Cardiac septum (tissue), 1 donor: ENCODE results near the gene VDAC1. TPM values are rescaled to one million over a fixed set of nuclear protein-coding genes. Genes with fewer than 3 reads are reported as not detected.

Experiments
- DNase-seq: peaks from one replicate; pipeline ENCODE4 v3.0.0-alpha.2; 2020; ENCODE audit warnings: low spot score
- intact Hi-C: fragments of 100-400 bp; cut with DNase I; formaldehyde crosslinking; loops from one replicate; pipeline ENCODE4 v1.14.0; 2022
- total RNA-seq: library from RNA; stranded (reverse); fragmentation: NEBNext Ultra II Directional; extraction: Animal tissue kit (Norgen Biotek cat#: 25700); gene quantifications from one replicate; pipeline ENCODE4 v1.2.1, GENCODE V29; 2021
- donor health status: DM: no; HTN: no; CAD: no.

The VDAC1 gene
- total RNA-seq, 1 donor from 2014 or later: 429 TPM

DNA sequence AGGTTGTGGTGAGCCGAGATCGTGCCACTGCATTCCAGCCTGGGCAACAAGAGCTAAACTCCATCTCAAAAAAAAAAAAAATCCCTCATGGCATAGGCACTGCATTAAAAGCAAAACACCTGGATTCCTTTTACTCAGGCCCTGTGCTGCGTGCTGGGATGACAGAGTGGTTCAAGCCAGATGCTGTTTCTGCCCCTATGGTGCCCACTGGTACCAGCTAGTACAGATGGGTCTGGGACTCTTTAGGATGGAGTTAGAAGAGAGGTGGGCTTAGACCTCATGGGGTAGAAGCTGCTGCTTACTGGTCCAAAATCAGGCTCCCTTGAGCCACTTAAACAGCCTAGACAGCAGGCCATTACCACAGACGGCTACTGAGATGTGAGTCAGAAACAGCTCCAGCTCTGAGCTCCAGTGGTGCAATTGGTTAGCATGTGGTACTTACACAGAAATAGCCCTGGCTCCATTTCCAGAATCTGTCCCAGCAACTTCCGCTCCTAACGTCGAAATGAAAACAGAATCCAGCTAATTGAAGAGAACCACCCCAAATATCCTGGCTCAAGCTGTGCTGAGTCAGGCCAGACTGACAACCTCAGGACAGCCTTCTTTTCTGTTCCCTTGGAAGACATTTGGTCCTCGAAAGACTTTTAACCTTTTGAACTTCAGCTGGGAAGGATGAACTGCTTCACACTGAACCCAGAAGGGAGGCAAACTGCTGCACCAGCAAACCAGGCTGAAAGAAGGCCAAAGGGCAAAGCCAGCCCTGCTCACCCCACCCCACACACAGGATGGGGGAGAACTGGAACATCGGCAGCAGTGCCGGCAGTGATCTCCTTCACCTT is 51.8 kb downstream of the VDAC1 start:
- intact Hi-C loops: loop anchor here (1.0 to 5.0 kb wide), 2 partner anchors 15 to 49 kb away; partner anchors contain the start of genes C5orf15 and VDAC1
- peak; percentile 79 for DNase-seq

- intact Hi-C loops: loop anchor here (5.0 kb wide), 1 partner anchor 51 kb away; the partner anchor contains the start of gene VDAC1
Observed at GRCh38 chr5:133950821-133951612, 53.8 kb downstream of the VDAC1 start.

DNA sequence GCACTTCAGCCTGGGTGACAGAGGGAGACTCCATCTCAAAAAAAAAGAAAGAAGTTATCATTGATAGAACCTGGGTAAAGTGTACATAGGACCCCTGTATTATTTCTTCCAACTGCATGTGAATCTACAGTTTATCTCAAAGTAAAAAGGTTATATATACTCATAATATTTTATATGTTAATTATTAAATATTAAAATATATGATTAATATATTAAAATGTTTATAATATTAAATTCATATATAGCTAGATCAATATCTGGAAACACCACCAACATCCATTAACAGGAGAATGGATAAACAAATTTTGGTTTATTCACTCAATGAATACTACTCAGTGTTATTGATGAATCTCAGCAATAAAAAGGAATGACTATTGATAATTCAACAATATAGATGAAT is 56.1 kb downstream of the VDAC1 start:
- intact Hi-C loops: no loop called here

More at GRCh38 chr5:133950821-133951612, 53.8 kb downstream of the VDAC1 start:
- no peak for DNase-seq

DNA sequence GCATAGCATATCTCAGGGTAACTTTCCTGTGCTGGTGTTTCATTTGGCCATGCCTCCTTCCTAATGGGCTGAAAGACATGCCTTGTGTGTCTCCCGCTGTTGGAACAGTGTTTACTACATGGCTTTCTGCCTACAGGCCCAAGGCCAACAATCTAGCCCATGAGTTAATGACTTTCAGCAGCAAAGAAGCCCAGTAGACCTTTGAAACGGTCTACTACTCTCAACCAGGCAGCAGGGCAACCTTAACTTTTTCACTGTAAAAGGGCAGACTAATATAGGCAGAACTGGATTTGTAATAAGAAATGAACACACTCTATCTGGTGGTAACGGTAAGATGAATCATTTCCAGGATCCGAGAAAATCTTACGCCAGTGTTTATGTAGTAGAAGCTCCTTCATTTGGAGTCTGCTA is 57.3 kb downstream of the VDAC1 start:
- intact Hi-C loops: no loop called here
- DNase-seq: peak; percentile 6

More for the DNA sequence above, 56.1 kb downstream of the VDAC1 start:
- DNase-seq: no peak

- peak; percentile 24 for DNase-seq
- intact Hi-C loops: no loop called here
Observed at GRCh38 chr5:133945568-133945967, 59.2 kb downstream of the VDAC1 start.

DNA sequence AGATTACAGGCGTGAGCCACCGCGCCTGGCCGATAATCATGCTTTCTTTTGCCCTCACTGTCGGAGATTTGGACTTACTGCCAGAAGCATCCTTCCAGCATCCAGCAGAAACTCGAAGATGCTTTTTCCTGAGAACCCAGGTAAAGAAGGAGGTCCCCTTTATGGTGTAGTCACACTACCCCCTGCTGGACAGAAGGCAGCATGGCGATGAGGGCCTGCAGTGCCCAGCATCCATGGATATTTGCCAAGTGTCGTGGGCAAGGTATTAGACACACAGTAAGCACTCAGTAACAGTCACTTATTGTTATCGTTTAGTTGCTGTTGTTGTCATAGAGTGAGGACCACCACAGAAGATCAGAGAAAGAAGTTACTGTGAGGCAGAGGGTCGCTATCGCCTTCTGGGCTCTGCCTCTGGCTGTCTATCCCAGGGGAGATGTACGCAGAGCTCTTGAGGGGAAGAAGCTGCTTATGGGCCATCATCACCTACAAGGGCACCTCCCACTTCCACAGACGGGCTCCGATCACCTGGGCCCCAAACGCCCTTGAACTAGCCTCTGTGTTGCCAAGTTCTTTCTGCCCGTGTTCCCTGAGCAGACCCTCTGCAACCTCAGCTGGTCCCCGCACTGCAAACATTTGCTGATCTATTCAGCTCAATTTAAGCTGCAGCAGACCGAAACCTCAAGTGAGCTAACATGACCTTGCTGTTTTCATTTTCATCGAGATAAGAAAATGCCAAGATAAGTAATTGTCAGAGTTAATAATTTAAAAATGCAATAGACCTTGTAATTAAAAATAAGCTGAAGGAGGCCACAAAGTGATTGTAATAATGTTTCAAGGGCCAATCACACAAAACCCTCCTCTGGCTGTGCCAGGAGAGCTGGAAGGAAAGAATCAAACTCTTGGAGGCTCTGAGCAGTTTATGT is 60.3 kb downstream of the VDAC1 start:
- peak; percentile 74 for DNase-seq
- intact Hi-C loops: no loop called here

DNA sequence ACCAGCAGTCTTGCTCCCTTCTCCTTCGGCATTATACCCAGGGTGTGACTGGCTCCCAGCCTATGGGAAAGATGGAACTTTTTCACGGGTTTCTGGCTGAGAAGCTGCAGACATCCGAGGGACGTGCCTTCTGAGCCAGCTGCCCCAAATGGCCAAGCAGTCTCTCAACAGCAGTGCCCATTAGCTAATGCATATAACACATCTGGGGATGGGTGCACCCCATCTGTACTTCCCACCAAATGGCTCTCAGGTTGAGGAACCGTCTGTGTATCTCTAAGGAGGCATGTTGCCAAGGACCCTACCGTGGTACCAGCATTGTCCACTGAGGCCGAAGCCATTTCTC is 61.3 kb downstream of the VDAC1 start:
- intact Hi-C loops: loop anchor here (2.0 kb wide), 1 partner anchor 521 kb away; no protein-coding TSS in a partner anchor
- DNase-seq: peak; percentile 63

DNA sequence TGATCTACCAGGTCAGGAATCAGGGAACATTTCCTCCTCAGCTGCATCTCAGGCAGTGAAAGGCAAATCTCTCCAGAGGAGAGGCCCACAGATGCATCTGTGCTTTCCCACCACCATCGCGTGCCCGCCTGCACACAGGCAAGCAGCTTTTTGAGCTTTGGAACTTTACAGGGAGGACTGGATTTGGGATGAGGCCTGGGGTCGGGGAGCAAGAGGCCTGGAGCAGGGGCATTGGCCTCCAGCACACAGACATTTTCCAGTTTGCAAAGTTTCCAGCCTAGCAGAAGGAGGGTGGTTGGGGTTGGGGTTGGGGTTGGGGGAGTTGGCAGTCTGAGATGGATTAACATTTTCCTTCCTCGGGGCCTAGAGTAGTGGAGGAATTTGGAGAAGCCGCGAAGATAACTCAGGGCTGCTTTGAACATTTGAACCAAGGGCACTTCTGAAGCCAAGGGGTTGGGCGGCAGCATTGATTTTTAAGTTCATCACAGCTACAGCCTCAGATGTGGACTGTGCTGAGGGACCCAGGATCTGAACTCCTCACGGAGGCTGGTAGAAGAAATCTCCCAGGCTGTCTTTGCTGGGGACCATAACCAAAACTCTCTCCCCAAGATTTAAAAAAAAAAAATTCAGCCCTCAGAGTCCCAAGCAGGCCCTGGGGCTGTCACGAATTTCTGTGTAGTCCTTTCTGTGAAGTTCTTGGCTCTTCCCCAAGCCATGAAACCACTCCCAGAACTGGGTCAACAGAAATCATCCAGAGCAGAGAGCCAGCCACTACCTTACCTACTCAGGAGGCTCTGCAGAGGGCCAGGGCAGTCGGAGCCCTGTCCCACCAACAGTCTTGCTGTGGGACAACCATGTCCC is 61.9 kb downstream of the VDAC1 start:
- intact Hi-C loops: loop anchor here (2.0 kb wide), 1 partner anchor 520 kb away; no protein-coding TSS in a partner anchor

GRCh38 chr5:133941456-133942196 is 63.1 kb downstream of the VDAC1 start:
- DNase-seq: peak; percentile 44
- intact Hi-C loops: loop anchor here (2.0 kb wide), 1 partner anchor 519 kb away; no protein-coding TSS in a partner anchor

More for the DNA sequence above, 61.9 kb downstream of the VDAC1 start:
- peak; percentile 29 for DNase-seq

- intact Hi-C loops: loop anchor here (10.0 kb wide), 1 partner anchor 825 kb away; no protein-coding TSS in a partner anchor
- no peak for DNase-seq
Observed at GRCh38 chr5:133939668-133940067, 65.1 kb downstream of the VDAC1 start.

DNA sequence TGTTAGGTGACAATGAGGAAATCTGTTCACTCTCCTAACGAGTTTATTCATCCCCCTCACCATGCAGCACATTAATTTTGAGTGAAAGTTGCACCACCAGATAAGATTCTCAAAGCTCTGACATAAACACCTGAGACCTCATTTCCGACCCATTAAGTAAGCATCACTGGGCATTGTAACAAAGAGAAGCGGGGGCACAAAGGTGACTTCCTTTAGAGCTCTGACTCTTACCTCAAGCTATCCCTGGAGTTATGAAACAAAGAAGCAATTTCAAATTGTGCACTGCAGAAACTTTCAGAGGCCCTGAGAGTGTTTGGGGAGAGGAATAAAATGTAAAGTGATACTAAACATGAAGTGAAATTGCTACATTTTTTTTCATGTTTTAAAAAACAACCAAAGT is 65.8 kb downstream of the VDAC1 start:
- intact Hi-C loops: loop anchor here (10.0 kb wide), 1 partner anchor 824 kb away; no protein-coding TSS in a partner anchor

GRCh38 chr5:133938039-133938821 is 66.5 kb downstream of the VDAC1 start:
- intact Hi-C loops: loop anchor here (10.0 kb wide), 1 partner anchor 823 kb away; no protein-coding TSS in a partner anchor
- DNase-seq: peak; percentile 38

More for the DNA sequence above, 65.8 kb downstream of the VDAC1 start:
- no peak for DNase-seq

GRCh38 chr5:133937628-133938027 is 67.1 kb downstream of the VDAC1 start:
- intact Hi-C loops: loop anchor here (10.0 kb wide), 1 partner anchor 823 kb away; no protein-coding TSS in a partner anchor
- peak; percentile 12 for DNase-seq

GRCh38 chr5:133936651-133937015 is 68.1 kb downstream of the VDAC1 start:
- DNase-seq: no peak
- intact Hi-C loops: loop anchor here (10.0 kb wide), 1 partner anchor 822 kb away; no protein-coding TSS in a partner anchor

GRCh38 chr5:133935991-133936650 is 68.7 kb downstream of the VDAC1 start:
- intact Hi-C loops: loop anchor here (10.0 kb wide), 1 partner anchor 821 kb away; no protein-coding TSS in a partner anchor
- DNase-seq: peak; percentile 24

GRCh38 chr5:133935667-133935940 is 69.2 kb downstream of the VDAC1 start:
- DNase-seq: no peak
- intact Hi-C loops: loop anchor here (10.0 kb wide), 1 partner anchor 821 kb away; no protein-coding TSS in a partner anchor
